HTERT RPE-1 (cell line): ENCODE measurements around the gene POLD3.

Experiments used
- in situ Hi-C: fragments of 300-500 bp; cut with MboI; formaldehyde crosslinking; loops from 4 replicates; pipeline ENCODE4 v1.14.3; 2020; ENCODE audit warnings: low sequenced_read_pairs

The POLD3 gene

GRCh38 chr11:74670171-74670570, 77.8 kb downstream of the POLD3 start:
- in situ Hi-C loops: no loop called here

- in situ Hi-C loops: no loop called here
Measured at GRCh38 chr11:74671520-74672196, 79.3 kb downstream of the POLD3 start.

GRCh38 chr11:74672332-74672955, 80.1 kb downstream of the POLD3 start:
- in situ Hi-C loops: no loop called here

- in situ Hi-C loops: no loop called here
Measured at GRCh38 chr11:74672956-74673692, 80.7 kb downstream of the POLD3 start.

DNA sequence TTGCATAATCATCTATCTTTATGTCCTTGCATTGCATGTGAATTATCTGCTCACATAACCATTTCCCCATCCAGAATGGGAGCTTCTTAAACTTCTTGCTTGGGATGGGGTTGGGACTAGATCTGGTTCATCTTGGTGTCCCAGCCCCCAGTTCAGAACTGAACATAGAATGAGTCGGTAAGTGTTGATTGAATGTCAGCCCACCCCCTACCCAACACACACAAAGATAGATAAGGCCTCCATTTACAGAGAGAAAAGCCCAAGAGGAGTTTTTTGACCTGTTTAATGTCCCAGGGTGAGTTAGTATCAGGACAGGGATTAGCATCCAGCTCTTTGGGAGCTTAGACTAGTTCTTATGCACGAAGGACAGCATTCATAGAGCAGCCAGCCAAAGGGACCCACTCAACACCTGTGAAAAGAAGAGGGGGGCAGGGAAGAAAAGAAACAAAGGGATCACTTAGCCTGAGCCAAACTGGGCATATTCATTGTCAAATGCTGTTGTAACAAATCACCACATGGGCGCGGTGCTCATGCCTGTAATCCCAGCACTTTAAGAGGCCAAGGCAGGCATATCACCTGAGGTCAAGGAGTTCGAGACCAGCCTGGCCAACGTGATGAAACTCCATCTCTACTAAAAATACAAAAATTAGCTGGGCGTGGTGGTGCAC, 81.4 kb downstream of the POLD3 start:
- in situ Hi-C loops: no loop called here

GRCh38 chr11:74675761-74676160, 83.4 kb downstream of the POLD3 start:
- in situ Hi-C loops: no loop called here

DNA sequence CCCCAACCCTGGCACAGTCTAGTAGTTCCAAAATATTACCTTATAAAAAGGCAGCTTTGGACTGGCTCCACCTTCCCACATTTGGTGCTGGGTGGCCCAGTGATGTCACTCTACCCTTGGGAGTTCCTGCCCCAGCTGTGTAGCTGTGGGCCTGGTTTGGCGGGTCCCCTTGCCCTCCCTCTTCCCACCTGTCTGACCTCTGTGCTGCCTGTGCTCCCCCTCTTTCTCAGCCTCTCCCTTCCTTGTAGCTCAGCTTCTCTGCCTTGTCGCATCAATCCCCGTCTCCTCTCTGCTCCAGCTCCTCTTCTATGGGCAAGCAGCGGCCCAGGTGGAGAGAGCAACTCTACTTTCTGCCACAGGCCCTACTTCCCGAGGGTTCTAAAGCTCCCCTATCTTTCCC, 84.2 kb downstream of the POLD3 start:
- in situ Hi-C loops: no loop called here

GRCh38 chr11:74677131-74677530, 84.7 kb downstream of the POLD3 start:
- in situ Hi-C loops: no loop called here

DNA sequence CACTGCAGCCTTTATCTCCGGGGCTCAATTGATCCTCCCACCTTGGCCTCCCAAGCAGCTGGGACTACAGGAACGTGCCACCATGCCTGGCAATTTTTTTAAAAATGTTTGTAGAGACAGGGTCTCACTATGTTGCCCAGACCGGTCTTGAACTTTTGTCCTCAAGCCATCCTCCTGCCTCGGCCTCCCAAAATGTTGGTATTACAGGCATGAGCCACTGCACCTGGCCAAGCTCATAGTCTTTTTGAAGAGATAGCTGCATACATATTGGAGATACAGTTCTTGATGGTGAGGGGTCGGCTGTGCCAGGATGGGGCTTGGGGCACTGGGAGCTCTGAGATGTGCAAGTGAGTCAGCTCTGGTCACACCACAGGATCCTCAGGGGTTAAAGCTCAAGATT, 85.7 kb downstream of the POLD3 start:
- in situ Hi-C loops: no loop called here

GRCh38 chr11:74678591-74679512, 86.5 kb downstream of the POLD3 start:
- in situ Hi-C loops: no loop called here

DNA sequence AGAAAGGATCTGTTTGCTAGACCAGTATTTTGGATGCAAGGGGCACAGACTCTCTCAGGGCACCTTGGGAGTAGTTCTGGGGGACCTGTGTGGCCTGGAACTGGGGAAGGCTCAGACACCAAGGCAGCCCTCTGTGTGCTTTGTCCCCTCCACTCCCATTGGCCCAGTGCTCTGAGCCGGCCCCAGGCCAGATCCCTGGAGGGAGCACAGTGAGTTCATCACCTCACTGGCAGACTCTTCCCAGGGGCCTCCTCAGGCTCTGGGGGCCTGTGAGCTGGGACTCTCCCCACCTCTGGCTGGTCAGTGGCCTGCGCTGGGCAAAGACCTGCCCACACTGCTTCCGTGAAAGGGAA, 87.1 kb downstream of the POLD3 start:
- in situ Hi-C loops: no loop called here

DNA sequence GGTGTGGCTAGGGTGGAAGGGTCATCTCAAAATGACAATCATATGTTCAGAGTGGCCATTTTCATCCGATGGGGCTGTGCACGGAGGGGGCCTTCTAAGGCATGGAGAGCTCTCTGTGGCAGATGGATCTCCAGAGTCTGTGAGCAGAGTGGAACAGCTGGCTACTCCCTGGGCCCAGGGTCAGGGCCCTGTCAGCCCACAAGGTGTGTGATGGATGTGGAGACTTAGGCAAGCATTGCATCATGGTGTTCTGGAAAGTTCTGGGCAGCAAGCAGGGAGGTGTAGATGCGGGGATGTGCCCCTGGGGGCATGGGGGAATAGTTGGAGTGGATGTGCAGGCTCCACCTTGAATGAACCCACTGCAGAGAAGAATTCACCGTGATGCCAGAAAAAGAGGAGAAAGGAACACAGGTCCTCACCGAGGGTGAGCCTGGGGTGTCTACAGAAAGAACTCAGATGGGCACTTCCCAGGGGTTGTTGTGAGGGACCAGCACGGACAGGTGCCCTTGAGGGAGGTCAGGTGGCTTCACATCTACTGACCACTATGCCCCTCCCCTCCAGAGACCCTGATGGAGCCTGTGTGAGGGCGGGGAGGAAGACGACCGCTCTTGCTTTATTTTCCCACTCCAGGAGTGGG, 87.8 kb downstream of the POLD3 start:
- in situ Hi-C loops: no loop called here

- in situ Hi-C loops: no loop called here
Measured at GRCh38 chr11:74680703-74681531, 88.5 kb downstream of the POLD3 start.

- in situ Hi-C loops: no loop called here
Measured at GRCh38 chr11:74681686-74682651, 89.6 kb downstream of the POLD3 start.

DNA sequence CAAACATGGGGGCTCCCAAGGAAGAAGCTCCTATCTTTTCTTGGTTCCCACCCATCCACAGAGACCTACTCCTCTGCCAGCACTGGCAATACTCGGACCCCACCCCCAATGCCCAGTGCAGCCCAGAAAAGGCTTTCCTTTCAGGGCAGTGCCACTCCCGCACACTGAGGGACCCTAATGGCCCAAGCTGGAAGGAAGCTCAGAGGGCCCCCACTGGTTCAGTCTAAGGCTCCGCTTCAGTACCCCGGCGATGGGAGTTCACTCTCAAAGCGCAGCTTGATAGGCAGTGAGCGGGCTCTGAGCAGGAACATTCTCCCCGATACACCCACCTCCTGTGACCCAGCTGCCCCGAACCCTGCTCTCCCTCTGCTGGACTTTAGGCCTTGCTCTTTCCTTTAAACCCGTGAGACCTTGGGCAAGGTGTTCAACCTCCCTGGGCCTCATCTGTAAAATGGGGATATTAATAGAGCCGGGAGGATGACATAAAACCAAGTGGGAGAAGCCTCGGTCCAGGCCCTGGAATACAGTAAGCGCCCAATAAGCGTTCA, 90.4 kb downstream of the POLD3 start:
- in situ Hi-C loops: no loop called here

- in situ Hi-C loops: no loop called here
Measured at GRCh38 chr11:74683279-74683871, 91.0 kb downstream of the POLD3 start.

DNA sequence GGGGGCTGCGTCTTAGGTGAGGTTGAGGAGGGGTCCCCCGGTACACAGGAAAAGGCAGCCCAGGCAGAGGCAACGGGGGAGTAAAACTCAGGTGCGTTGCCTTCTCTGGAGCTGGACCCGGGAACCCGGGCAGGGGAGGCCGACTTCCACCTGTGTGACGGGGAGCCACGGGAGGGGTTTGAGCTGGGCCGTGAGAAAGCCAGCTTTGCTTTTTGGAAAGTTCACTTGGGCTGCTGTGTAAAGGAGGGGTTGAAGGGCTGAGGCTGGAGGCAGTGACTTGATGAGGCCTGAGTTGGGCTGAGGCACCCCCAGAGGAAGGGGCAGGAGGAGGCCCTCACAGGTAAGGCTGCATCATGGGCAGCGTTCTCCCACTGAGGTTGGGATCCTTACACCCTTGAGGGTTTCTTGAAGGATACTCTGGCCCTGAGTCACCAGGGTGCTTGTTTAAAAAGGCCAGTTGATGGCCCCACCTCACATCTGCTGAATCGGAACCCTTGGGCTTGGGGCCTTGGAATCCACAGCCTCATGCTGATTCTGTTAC, 91.6 kb downstream of the POLD3 start:
- in situ Hi-C loops: no loop called here
